HG03520 (cell line): ENCODE data around the gene MEIS2.

Source experiments
- ATAC-seq: cut with Tn5 transposase; IDR thresholded peaks from one replicate; pipeline ENCODE4 v1.9.1; 2021; ENCODE audit warnings: mild to moderate bottlenecking, moderate library complexity; ENCODE audit not compliant: unreplicated experiment

MEIS2 gene

DNA sequence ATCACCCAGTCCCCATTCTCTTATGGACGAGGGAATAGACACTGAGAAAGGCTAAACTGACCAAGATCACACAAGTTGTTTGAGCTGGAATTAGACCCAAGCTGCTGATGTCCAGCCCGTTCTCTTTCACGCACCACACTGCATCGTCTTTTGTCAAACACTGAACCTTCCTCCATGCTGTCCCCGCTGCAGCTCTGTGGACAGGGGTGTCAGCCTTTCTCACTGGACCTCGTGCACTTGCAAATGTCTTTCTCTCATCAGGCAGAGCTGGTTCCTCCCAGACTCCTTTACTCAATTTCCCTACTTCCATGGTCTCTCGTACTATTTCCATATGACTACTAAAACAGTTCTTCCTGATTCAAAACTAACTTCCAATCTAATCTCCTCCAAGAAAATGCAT, 161.6 kb downstream of the MEIS2 start:
- no peak for ATAC-seq

- ATAC-seq, result no peak
These were observed 162.2 kb downstream of the MEIS2 start for GRCh38 chr15:36938131-36938530.

- no peak for ATAC-seq
These were observed 163.7 kb downstream of the MEIS2 start for GRCh38 chr15:36936613-36937012.

DNA sequence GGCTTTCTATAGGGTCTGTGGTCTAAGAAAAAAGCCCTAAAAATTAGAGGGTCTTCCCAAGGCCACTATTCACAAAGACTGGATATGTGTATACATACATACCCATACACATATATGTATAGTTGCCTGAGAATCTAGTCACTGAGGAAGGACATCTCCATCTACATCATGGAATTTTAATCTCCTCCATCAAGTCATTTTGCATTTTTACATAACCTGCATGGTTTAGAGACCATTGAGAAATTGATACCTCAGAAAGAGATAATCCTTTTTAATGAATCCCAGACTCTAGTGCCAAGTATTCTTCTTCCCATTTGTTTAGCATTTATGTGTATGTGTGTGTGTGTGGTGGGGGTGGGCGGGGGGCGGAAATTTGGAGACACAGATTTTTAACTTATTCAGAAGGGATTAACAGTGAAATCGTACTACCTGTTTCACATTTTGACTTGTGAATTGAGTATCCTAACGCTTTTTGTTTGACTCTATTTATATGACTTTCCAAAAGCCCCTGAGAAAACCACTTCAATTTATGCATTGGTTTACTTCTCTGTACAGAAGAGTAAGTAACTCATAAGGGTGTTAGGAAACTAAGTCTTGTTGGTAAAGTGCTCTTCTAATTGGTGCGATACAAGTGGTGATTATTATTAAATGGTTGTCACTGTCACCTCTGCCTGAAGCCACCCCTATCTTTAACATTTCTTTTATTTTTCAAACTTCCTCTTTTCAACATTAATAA, 166.9 kb downstream of the MEIS2 start:
- ATAC-seq, result no peak

DNA sequence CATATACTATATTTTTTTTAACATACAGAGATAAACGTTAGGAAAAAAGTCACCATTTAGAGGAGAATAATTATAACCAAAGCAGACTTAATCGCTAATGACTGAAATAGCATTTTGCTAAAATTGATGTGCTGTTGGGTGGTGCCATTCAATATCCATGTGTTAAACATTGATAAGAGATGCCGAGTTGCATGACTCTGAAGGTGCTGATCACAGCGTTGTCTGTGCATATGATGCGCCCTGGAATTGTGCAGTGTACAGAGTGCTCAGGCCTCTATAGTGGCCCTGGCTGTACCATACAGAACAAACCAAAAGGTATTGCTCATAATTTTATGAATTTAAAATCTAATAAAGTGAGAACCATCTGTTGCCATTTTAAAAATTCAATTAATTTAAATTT, 168.3 kb downstream of the MEIS2 start:
- no peak for ATAC-seq

GRCh38 chr15:36931434-36931833, 168.9 kb downstream of the MEIS2 start:
- ATAC-seq, result no peak

DNA sequence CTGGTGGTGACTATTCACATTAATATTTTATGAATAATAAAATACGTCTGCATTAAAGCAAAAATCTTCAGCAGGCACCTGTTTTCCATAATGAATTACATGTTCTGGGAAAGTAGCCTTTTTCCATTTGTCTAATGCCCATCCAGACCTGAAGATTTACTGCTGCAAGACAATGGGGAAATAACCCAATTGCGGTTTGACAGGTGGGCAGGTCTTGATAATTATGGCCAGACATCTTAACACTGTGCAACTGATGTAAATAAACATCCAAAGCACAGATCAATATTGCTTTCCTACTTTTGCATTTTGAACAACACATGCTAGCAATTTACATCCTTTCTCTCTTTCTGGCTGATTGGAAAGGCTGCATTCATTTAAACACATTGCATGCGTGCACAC, 173.9 kb downstream of the MEIS2 start:
- no peak for ATAC-seq

- no peak for ATAC-seq
These were observed 174.5 kb downstream of the MEIS2 start for GRCh38 chr15:36925653-36926426.

DNA sequence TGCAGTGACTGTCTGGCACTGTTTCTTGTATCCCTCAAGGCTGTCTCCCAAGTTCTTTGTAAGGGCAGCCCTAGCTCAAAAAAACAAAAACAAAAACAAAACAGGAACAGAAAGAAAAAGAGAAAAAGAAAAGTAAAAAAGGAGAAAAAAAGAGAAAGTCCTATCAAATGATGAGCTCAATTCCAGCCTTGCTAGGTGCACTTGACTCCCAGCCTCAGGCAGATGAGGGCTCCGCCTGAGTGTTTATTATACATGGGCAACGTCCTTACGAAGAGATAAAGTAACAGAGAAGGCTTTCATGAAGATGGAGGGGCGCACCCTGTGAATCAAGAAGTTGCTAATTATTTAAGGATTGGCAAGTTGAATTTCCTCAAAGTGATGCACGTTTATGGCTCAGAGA, 175.3 kb downstream of the MEIS2 start:
- ATAC-seq, result no peak

GRCh38 chr15:36924034-36924433, 176.3 kb downstream of the MEIS2 start:
- ATAC-seq, result no peak

GRCh38 chr15:36921484-36922091, 178.8 kb downstream of the MEIS2 start:
- no peak for ATAC-seq

DNA sequence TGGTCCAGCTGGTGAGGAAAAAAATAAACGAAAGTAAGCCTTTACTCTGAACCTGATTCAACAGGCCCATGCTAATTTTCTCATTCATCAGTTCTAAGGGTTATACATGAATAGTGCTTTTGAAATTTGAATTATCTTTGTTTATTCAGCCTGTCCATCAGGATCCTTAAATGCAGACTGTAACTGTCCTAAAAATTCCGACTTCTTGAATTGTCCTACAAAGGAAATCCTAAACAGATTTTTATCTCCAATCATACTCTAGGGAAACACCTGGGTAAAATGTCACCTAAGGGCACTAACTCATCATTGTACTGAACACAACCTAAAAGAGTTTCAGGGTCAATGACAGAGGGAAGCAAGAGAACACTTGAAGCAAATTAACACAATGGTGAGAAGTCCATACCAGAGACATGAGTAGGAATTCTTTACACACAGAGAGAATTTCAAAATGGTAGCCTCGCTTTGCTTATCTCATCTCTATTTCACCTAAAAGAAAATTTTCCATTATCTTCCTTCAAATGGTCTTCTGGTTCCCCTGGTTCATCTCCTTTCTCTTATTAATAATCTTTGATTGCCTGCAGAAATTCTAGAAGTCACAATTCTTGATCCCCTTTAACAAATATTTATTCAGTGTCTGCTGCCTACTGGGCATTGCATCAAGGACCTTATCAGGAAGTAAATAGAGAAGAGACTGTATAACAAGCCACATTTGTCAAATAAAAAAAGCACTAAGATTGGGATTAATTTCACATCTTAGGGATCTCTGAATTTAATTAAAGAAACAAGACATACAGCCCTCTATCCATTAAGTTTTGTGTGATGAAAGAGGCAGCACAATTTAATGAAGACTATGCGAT, 182.7 kb downstream of the MEIS2 start:
- ATAC-seq, result no peak

- ATAC-seq, result no peak
These were observed 185.2 kb downstream of the MEIS2 start for GRCh38 chr15:36914960-36915808.

DNA sequence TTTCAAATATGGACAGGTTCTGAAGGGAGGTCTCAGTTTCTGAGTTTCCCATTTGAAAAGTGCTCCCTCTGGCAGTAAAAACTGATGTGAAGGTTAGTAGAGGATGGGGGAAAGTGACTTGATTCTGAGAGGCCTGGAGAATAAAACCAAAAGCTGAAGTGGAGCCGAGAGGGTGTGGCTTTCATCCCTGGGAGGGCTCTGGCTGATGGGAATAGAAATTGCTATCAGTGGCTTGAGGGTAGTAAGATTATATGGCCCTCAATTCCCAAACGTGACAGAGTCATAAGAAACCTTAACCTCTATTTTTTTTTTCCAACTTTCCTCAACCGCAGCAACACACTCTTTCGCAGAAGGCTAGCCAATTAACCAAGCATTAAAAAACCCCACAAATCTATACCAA, 185.9 kb downstream of the MEIS2 start:
- ATAC-seq, result no peak

DNA sequence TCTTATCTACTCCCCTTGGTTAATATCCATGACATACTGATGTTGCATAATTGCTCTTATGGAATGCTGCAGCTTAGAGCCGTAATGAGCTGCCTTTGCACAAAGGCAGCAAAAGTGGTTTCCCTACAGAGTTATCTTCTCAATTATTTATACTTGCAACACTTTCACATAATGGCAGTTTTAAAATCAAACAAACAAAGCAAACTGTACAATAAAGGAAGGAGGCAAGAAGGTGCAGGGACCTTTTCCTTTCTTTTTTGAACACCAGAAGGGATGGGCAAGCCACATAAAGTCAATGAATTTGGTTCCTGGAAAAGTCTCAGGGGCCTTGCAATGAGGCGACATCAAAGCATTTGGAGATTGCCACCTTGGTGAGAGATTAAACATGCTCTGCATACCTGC, 188.0 kb downstream of the MEIS2 start:
- ATAC-seq, result no peak

- ATAC-seq, result no peak
These were observed 188.9 kb downstream of the MEIS2 start for GRCh38 chr15:36911322-36911944.

DNA sequence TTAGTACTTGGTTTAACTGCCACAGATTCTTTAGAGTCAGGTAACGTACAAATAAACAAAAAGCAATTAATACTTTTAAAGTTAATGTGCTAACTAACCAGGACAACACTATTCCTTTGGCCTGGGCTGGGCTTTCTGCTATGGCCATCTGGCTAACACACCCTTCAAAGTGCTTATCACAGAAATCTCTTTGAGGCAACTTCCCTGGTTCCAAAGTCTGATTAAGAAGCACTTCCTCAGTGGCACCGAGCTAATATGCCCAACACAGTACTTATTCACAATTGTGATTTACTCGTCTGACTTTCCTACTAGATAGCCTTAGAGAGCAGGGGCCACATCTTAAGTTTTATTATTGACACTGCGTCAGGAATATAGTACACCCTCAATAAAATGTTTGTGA, 191.4 kb downstream of the MEIS2 start:
- no peak for ATAC-seq

GRCh38 chr15:36907295-36907694, 193.1 kb downstream of the MEIS2 start:
- no peak for ATAC-seq

GRCh38 chr15:36905908-36906307, 194.4 kb downstream of the MEIS2 start:
- no peak for ATAC-seq

DNA sequence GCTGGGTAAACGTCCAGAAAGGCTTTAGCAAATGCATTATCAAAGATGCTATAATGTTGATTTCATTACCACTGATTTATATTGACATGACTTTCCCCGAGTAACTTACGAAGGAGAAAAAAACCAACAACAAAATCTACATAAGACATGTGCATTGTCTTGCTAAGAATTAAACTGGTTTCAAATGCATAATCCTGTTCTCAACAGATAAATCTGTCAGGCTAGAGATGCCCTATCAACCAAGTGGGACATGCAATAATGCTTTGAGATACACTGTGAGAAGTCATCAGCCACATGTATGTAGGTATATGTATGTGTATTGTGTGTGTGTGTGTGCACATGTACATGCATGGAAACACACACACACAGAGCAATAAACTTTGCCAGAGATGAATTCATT, 195.6 kb downstream of the MEIS2 start:
- no peak for ATAC-seq
